Neuron (in vitro differentiated cells): ENCODE measurements around the gene SLC16A2.
"Not testable (repeated sequence)": the region's sequence is repeated elsewhere in the genome, so short reads cannot be mapped to it uniquely, and the experiment has no call there.

ENCODE experiments used
- H2AFZ ChIP-seq: one replicate; pipeline ENCODE4 v1.6.1; 2013; ENCODE audit warnings: low read depth, mild to moderate bottlenecking, inconsistent platforms, low read length, moderate library complexity
- H3K27me3 ChIP-seq: one replicate; pipeline ENCODE4 v1.6.1; 2013; ENCODE audit warnings: low read length; ENCODE audit not compliant: insufficient read depth
- H3K36me3 ChIP-seq: one replicate; pipeline ENCODE4 v1.6.1; 2013; ENCODE audit warnings: low read length; ENCODE audit not compliant: insufficient read depth
- H3K4me1 ChIP-seq: one replicate; pipeline ENCODE4 v1.6.1; 2013; ENCODE audit warnings: low read length; ENCODE audit not compliant: insufficient read depth
- H3K4me3 ChIP-seq: 2 replicates; pipeline ENCODE4 v1.5.1; 2013; ENCODE audit warnings: mild to moderate bottlenecking, low read length, moderate library complexity
- H3K9me3 ChIP-seq: one replicate; pipeline ENCODE4 v1.6.1; 2013; ENCODE audit warnings: low read length

Gene SLC16A2

GRCh38 chrX:74498924-74499323 is 77.6 kb downstream of the SLC16A2 start:
- Histone ChIP-seq H3K4me1 (peaks cover 10% of the 10 kb centered on the region), H3K36me3 (no peaks in the 10 kb centered on the region), H3K9me3 (no peaks in the 10 kb centered on the region), H3K27me3 (no peaks in the 10 kb centered on the region), H3K4me3 (no peak overlapping the region), H2AFZ (no peak overlapping the region)

GRCh38 chrX:74500067-74500466 is 78.8 kb downstream of the SLC16A2 start:
- no peaks in the 10 kb centered on the region for H3K4me1 ChIP-seq
- H2AFZ ChIP-seq, result no peak overlapping the region
- H3K9me3 ChIP-seq, result no peaks in the 10 kb centered on the region
- H3K36me3 ChIP-seq, result no peaks in the 10 kb centered on the region
- H3K27me3 ChIP-seq, result no peaks in the 10 kb centered on the region
- no peak overlapping the region for H3K4me3 ChIP-seq

- Histone ChIP-seq H3K27me3 (no peaks in the 10 kb centered on the region), H2AFZ (no peak overlapping the region), H3K4me3 (no peak overlapping the region), H3K9me3 (no peaks in the 10 kb centered on the region), H3K4me1 (no peaks in the 10 kb centered on the region), H3K36me3 (no peaks in the 10 kb centered on the region)
Measured at GRCh38 chrX:74500555-74500954, 79.3 kb downstream of the SLC16A2 start.

GRCh38 chrX:74505437-74505836 is 84.1 kb downstream of the SLC16A2 start:
- Histone ChIP-seq H3K4me3 (no peak overlapping the region), H3K36me3 (no peaks in the 10 kb centered on the region), H2AFZ (no peak overlapping the region), H3K27me3 (no peaks in the 10 kb centered on the region), H3K4me1 (no peaks in the 10 kb centered on the region), H3K9me3 (no peaks in the 10 kb centered on the region)

- no peak overlapping the region for H2AFZ ChIP-seq
- H3K4me3 ChIP-seq, result no peak overlapping the region
Measured at GRCh38 chrX:74506317-74507115, 85.2 kb downstream of the SLC16A2 start.

GRCh38 chrX:74507191-74507590 is 85.9 kb downstream of the SLC16A2 start:
- no peaks in the 10 kb centered on the region for H3K27me3 ChIP-seq
- H2AFZ ChIP-seq, result no peak overlapping the region
- no peaks in the 10 kb centered on the region for H3K4me1 ChIP-seq
- no peak overlapping the region for H3K4me3 ChIP-seq
- H3K36me3 ChIP-seq, result no peaks in the 10 kb centered on the region
- no peaks in the 10 kb centered on the region for H3K9me3 ChIP-seq

More at GRCh38 chrX:74506317-74507115, 85.2 kb downstream of the SLC16A2 start:
- no peaks in the 10 kb centered on the region for H3K4me1 ChIP-seq
- H3K27me3 ChIP-seq, result no peaks in the 10 kb centered on the region
- no peaks in the 10 kb centered on the region for H3K36me3 ChIP-seq
- H3K9me3 ChIP-seq, result no peaks in the 10 kb centered on the region

- no peaks in the 10 kb centered on the region for H3K27me3 ChIP-seq
- no peak overlapping the region for H2AFZ ChIP-seq
- no peak overlapping the region for H3K4me3 ChIP-seq
- H3K9me3 ChIP-seq, result no peaks in the 10 kb centered on the region
- peaks cover 9% of the 10 kb centered on the region for H3K4me1 ChIP-seq
- no peaks in the 10 kb centered on the region for H3K36me3 ChIP-seq
Measured at GRCh38 chrX:74509989-74510388, 88.7 kb downstream of the SLC16A2 start.

- H3K4me1 ChIP-seq, result peaks cover 9% of the 10 kb centered on the region
- H3K4me3 ChIP-seq, result no peak overlapping the region
- no peaks in the 10 kb centered on the region for H3K9me3 ChIP-seq
- H3K36me3 ChIP-seq, result no peaks in the 10 kb centered on the region
- H3K27me3 ChIP-seq, result no peaks in the 10 kb centered on the region
- H2AFZ ChIP-seq, result no peak overlapping the region
Measured at GRCh38 chrX:74510401-74510800, 89.1 kb downstream of the SLC16A2 start.

GRCh38 chrX:74511704-74512103 is 90.4 kb downstream of the SLC16A2 start:
- Histone ChIP-seq H3K4me3 (no peak overlapping the region), H3K4me1 (peaks cover 9% of the 10 kb centered on the region), H3K27me3 (no peaks in the 10 kb centered on the region), H3K36me3 (no peaks in the 10 kb centered on the region), H2AFZ (no peak overlapping the region), H3K9me3 (no peaks in the 10 kb centered on the region)

- no peaks in the 10 kb centered on the region for H3K9me3 ChIP-seq
- peaks cover 9% of the 10 kb centered on the region for H3K4me1 ChIP-seq
- no peak overlapping the region for H3K4me3 ChIP-seq
- no peaks in the 10 kb centered on the region for H3K27me3 ChIP-seq
- H2AFZ ChIP-seq, result no peak overlapping the region
- H3K36me3 ChIP-seq, result no peaks in the 10 kb centered on the region
Measured at GRCh38 chrX:74514384-74514783, 93.1 kb downstream of the SLC16A2 start.

GRCh38 chrX:74515356-74515755 is 94.1 kb downstream of the SLC16A2 start:
- H3K27me3 ChIP-seq, result no peaks in the 10 kb centered on the region
- H3K36me3 ChIP-seq, result no peaks in the 10 kb centered on the region
- H3K9me3 ChIP-seq, result no peaks in the 10 kb centered on the region
- H3K4me1 ChIP-seq, result peaks cover 9% of the 10 kb centered on the region
- no peak overlapping the region for H3K4me3 ChIP-seq
- H2AFZ ChIP-seq, result no peak overlapping the region

- H3K9me3 ChIP-seq, H2AFZ ChIP-seq: not testable (repeated sequence)
Measured at GRCh38 chrX:74516013-74516412, 94.7 kb downstream of the SLC16A2 start.

GRCh38 chrX:74519870-74520269 is 98.6 kb downstream of the SLC16A2 start:
- Histone ChIP-seq H3K36me3 (no peaks in the 10 kb centered on the region), H2AFZ (no peak overlapping the region), H3K4me3 (no peak overlapping the region), H3K9me3 (no peaks in the 10 kb centered on the region), H3K4me1 (no peaks in the 10 kb centered on the region), H3K27me3 (no peaks in the 10 kb centered on the region)

More at GRCh38 chrX:74516013-74516412, 94.7 kb downstream of the SLC16A2 start:
- H3K4me3 ChIP-seq, H3K27me3 ChIP-seq, H3K36me3 ChIP-seq, H3K4me1 ChIP-seq: not testable (repeated sequence)

GRCh38 chrX:74520291-74520690 is 99.0 kb downstream of the SLC16A2 start:
- no peaks in the 10 kb centered on the region for H3K4me1 ChIP-seq

More at GRCh38 chrX:74520291-74520690, 99.0 kb downstream of the SLC16A2 start:
- no peaks in the 10 kb centered on the region for H3K36me3 ChIP-seq
- no peak overlapping the region for H2AFZ ChIP-seq
- H3K4me3 ChIP-seq, result no peak overlapping the region
- no peaks in the 10 kb centered on the region for H3K27me3 ChIP-seq
- no peaks in the 10 kb centered on the region for H3K9me3 ChIP-seq
